Measurements from ENCODE around the gene AGBL4. TPM values are rescaled to one million over a fixed set of nuclear protein-coding genes. Genes with fewer than 3 reads are reported as not detected.

AGBL4 gene
- total RNA-seq, 1 experiment from 2014 or later, result not detected

- DNase-seq (ENCODE audit: low read depth), result no peak
These were observed 329.4 kb downstream of the AGBL4 start for GRCh38 chr1:49694251-49694827.

- DNase-seq (ENCODE audit: low read depth), result no peak
These were observed 337.6 kb downstream of the AGBL4 start for GRCh38 chr1:49686107-49686506.

- DNase-seq (ENCODE audit: low read depth), result no peak
These were observed 346.0 kb downstream of the AGBL4 start for GRCh38 chr1:49677706-49678105.

- no peak for DNase-seq (ENCODE audit: low read depth)
These were observed 372.6 kb downstream of the AGBL4 start for GRCh38 chr1:49651136-49651535.

GRCh38 chr1:49630156-49630555 is 393.6 kb downstream of the AGBL4 start:
- no peak for DNase-seq (ENCODE audit: low read depth)

GRCh38 chr1:49627781-49628180 is 396.0 kb downstream of the AGBL4 start:
- DNase-seq (ENCODE audit: low read depth), result no peak

- no peak for DNase-seq (ENCODE audit: low read depth)
These were observed 397.3 kb downstream of the AGBL4 start for GRCh38 chr1:49626472-49626871.

- no peak for DNase-seq (ENCODE audit: low read depth)
These were observed 400.9 kb downstream of the AGBL4 start for GRCh38 chr1:49622877-49623276.

- no peak for DNase-seq (ENCODE audit: low read depth)
These were observed 417.7 kb downstream of the AGBL4 start for GRCh38 chr1:49606082-49606481.

GRCh38 chr1:49597436-49597835 is 426.3 kb downstream of the AGBL4 start:
- no peak for DNase-seq (ENCODE audit: low read depth)

- DNase-seq (ENCODE audit: low read depth), result no peak
These were observed 447.3 kb downstream of the AGBL4 start for GRCh38 chr1:49576327-49576901.

GRCh38 chr1:49556676-49557234 is 467.0 kb downstream of the AGBL4 start:
- DNase-seq (ENCODE audit: low read depth), result no peak

- DNase-seq (ENCODE audit: low read depth), result no peak
These were observed 471.7 kb downstream of the AGBL4 start for GRCh38 chr1:49552101-49552500.

GRCh38 chr1:49544615-49545014 is 479.1 kb downstream of the AGBL4 start:
- DNase-seq (ENCODE audit: low read depth), result no peak

- no peak for DNase-seq (ENCODE audit: low read depth)
These were observed 482.5 kb downstream of the AGBL4 start for GRCh38 chr1:49541096-49541752.

- DNase-seq (ENCODE audit: low read depth), result no peak
These were observed 496.0 kb downstream of the AGBL4 start for GRCh38 chr1:49527606-49528305.

GRCh38 chr1:49526672-49527071 is 497.1 kb downstream of the AGBL4 start:
- no peak for DNase-seq (ENCODE audit: low read depth)

- DNase-seq (ENCODE audit: low read depth), result no peak
These were observed 500.0 kb downstream of the AGBL4 start for GRCh38 chr1:49523764-49524163.

GRCh38 chr1:49466961-49467360 is 556.8 kb downstream of the AGBL4 start:
- DNase-seq (ENCODE audit: low read depth), result no peak

GRCh38 chr1:49465486-49466185 is 558.1 kb downstream of the AGBL4 start:
- DNase-seq (ENCODE audit: low read depth), result no peak

- no peak for DNase-seq (ENCODE audit: low read depth)
These were observed 575.6 kb downstream of the AGBL4 start for GRCh38 chr1:49448200-49448599.

GRCh38 chr1:49436865-49437264 is 586.9 kb downstream of the AGBL4 start:
- DNase-seq (ENCODE audit: low read depth), result no peak
